K562 (cell line): Measurements from ENCODE around the gene LIAS. TPM values are rescaled to one million over a fixed set of nuclear protein-coding genes. Genes with fewer than 3 reads are reported as not detected.

Experiments
- ATAC-seq: fragments of 200-7000 bp; cut with Tn5 transposase; 3 replicates; pipeline ENCODE4 v1.9.1; 2020; ENCODE audit warnings: moderate library complexity
- BruUV-seq: library from RNA; stranded (reverse); fragments of 400-500 nt; replicated peaks from 2 replicates; lab custom pipeline; 2021; lab: Mats Ljungman, UMichigan
- CTCF ChIA-PET: fragments of 300-600 bp; formaldehyde crosslinking; extraction: SDS; loops from one replicate; lab custom pipeline; 2021; ENCODE audit warnings: low intra/inter-chr PET ratio; lab: Yijun Ruan, JAX
- POLR2A ChIA-PET: fragments of 300-600, 350-650 bp; sonication (Branson Sonifier 250); formaldehyde crosslinking; extraction: SDS; loops from one replicate; lab custom pipeline; 2021; ENCODE audit warnings: antibody characterized with exemption, inconsistent platforms; lab: Yijun Ruan, JAX
- DNase-seq, 4 experiments: peaks; one replicate each; pipeline versions ENCODE4 v3.0.0 to v3.0.0-alpha.2; 2011 to 2018; ENCODE audit warnings: low spot score in 3 of 4, mixed read lengths in 3 of 4; ENCODE audit errors: extremely low read depth in 1 of 4
- FAIRE-seq: peaks from 2 replicates; lab custom pipeline; 2011; peaks lifted over from hg19 to GRCh38; lab: Jason Lieb, UNC
- H2AFZ ChIP-seq: 2 replicates; pipeline ENCODE4 v1.6.0; 2011; ENCODE audit warnings: low read depth, low read length, control low read depth, inconsistent platforms
- H3K27ac ChIP-seq: fragments of 200-600 bp; 3 replicates; pipeline ENCODE4 v1.8.0; 2011; ENCODE audit warnings: low read depth, mild to moderate bottlenecking, control low read depth, inconsistent platforms, low read length, moderate library complexity, mixed read lengths; ENCODE audit errors: extremely low read depth
- H3K27me3 ChIP-seq, 2 experiments: fragments of 300-600 bp in 1 of 2; 2 replicates in 1 of 2; 3 replicates in 1 of 2; pipeline versions ENCODE4 v1.6.0 to v1.8.0; 2011; ENCODE audit warnings: inconsistent platforms in 2 of 2, low read length in 2 of 2, mild to moderate bottlenecking in 1 of 2, mixed read lengths in 1 of 2, moderate library complexity in 1 of 2; ENCODE audit not compliant: control insufficient read depth in 2 of 2, insufficient read depth in 2 of 2
- H3K36me3 ChIP-seq: fragments of 300-600 bp; 3 replicates; pipeline ENCODE4 v1.8.0; 2011; ENCODE audit warnings: mild to moderate bottlenecking, low read length, inconsistent platforms; ENCODE audit not compliant: control insufficient read depth, insufficient read depth
- H3K4me1 ChIP-seq, 2 experiments: fragments of 200-600 bp in 1 of 2; replicated peaks in 1 of 2; 2 replicates in 1 of 2; 3 replicates in 1 of 2; pipeline versions ENCODE4 v1.5.1 to v1.8.0; 2011; ENCODE audit warnings: inconsistent platforms in 2 of 2, low read length in 2 of 2, mild to moderate bottlenecking in 1 of 2, mixed read lengths in 1 of 2, moderate library complexity in 1 of 2; ENCODE audit not compliant: control insufficient read depth in 2 of 2, insufficient read depth in 2 of 2
- H3K4me2 ChIP-seq: 2 replicates; pipeline ENCODE4 v1.6.1; 2011; ENCODE audit warnings: low read length, control low read depth, inconsistent platforms, mixed read lengths; ENCODE audit not compliant: insufficient read depth
- H3K4me3 ChIP-seq: fragments of 200-600 bp; sonication (generic), shearing (Covaris generic); 2 replicates; pipeline ENCODE4 v1.5.1; 2016; ENCODE audit warnings: control low read depth, inconsistent platforms
- H3K79me2 ChIP-seq: fragments of 200-600 bp; 3 replicates; pipeline ENCODE4 v1.8.0; 2011; ENCODE audit warnings: low read length, inconsistent platforms; ENCODE audit not compliant: control insufficient read depth, insufficient read depth
- H3K9ac ChIP-seq, 2 experiments: 2 replicates each; pipeline versions ENCODE4 v1.6.0 to v1.6.1; 2011; ENCODE audit warnings: low read depth in 2 of 2, low read length in 2 of 2, control low read depth in 1 of 2, inconsistent platforms in 1 of 2, mild to moderate bottlenecking in 1 of 2, mixed read lengths in 1 of 2; ENCODE audit not compliant: insufficient read depth in 1 of 2
- H3K9me1 ChIP-seq: one replicate; pipeline ENCODE4 v1.6.0; 2011; ENCODE audit warnings: inconsistent platforms, mild to moderate bottlenecking, low read length, moderate library complexity; ENCODE audit not compliant: control insufficient read depth, insufficient read depth
- H3K9me3 ChIP-seq: replicated peaks from 2 replicates; pipeline ENCODE4 v1.5.1; 2011; ENCODE audit warnings: low read depth, low read length, inconsistent platforms; ENCODE audit not compliant: control insufficient read depth, insufficient read depth
- H4K20me1 ChIP-seq: replicated peaks from 2 replicates; pipeline ENCODE4 v1.6.1; 2011; ENCODE audit warnings: low read length, inconsistent platforms, mixed read lengths; ENCODE audit not compliant: control insufficient read depth, insufficient read depth
- ATF7 ChIP-seq: fragments of 450-650 bp; IDR thresholded peaks from 2 replicates; pipeline ENCODE4 v1.7.1; 2014; ENCODE audit warnings: mild to moderate bottlenecking, moderate library complexity
- CCNT2 ChIP-seq: IDR thresholded peaks from 2 replicates; pipeline ENCODE4 v1.6.1; 2011; ENCODE audit warnings: borderline replicate concordance, low read depth, mild to moderate bottlenecking, moderate library complexity, mixed read lengths, low read length; ENCODE audit not compliant: insufficient read length; ENCODE audit errors: extremely low read depth
- CEBPG ChIP-seq, 3 experiments: fragments of 200-800 bp in 1 of 3; sonication (Bioruptor generic) in 1 of 3; sonication (generic) in 1 of 3; formaldehyde crosslinking in 1 of 3; IDR thresholded peaks in 2 of 3; conservative IDR thresholded peaks in 1 of 3; 2 replicates each; pipeline versions ENCODE4 v1.6.1 to v1.8.0; 2016 to 2022; ENCODE audit warnings: missing compliant biosample characterization in 2 of 3, missing genetic modification characterization in 2 of 3, mild to moderate bottlenecking in 1 of 3, missing genetic modification reagents in 1 of 3
- DDX20 ChIP-seq: fragments of 450-650 bp; IDR thresholded peaks from 2 replicates; pipeline ENCODE4 v1.6.1; 2016; ENCODE audit warnings: missing genetic modification characterization, low read depth, mild to moderate bottlenecking, missing compliant biosample characterization, moderate library complexity
- EHMT2 ChIP-seq: fragments of 450-650 bp; IDR thresholded peaks from 2 replicates; pipeline ENCODE4 v1.6.1; 2018; ENCODE audit warnings: antibody characterized with exemption
- ESRRA ChIP-seq: fragments of 450-650 bp; IDR thresholded peaks from 2 replicates; pipeline ENCODE4 v1.6.1; 2014; ENCODE audit warnings: low read depth, mild to moderate bottlenecking, moderate library complexity, borderline replicate concordance
- MAFK ChIP-seq: IDR thresholded peaks from 2 replicates; pipeline ENCODE4 v1.6.1; 2011; ENCODE audit warnings: low read length, improper control_type of control experiment
- NCOA1 ChIP-seq: fragments of 450-650 bp; IDR thresholded peaks from 2 replicates; pipeline ENCODE4 v1.6.1; 2016; ENCODE audit warnings: low read depth
- TCFL5 ChIP-seq: fragments of 250-450 bp; sonication (Bioruptor Pico); conservative IDR thresholded peaks from 2 replicates; pipeline ENCODE4 v1.6.1; 2021; ENCODE audit warnings: mild to moderate bottlenecking, moderate library complexity, matching md5 sums
- ZNF184 ChIP-seq: sonication (generic); formaldehyde crosslinking; IDR thresholded peaks from 2 replicates; pipeline ENCODE4 v1.5.0; 2020; ENCODE audit warnings: missing genetic modification reagents
- ZZZ3 ChIP-seq: fragments of 450-650 bp; IDR thresholded peaks from 2 replicates; pipeline ENCODE4 v1.6.1; 2016; ENCODE audit warnings: antibody characterized with exemption, mild to moderate bottlenecking, moderate library complexity
- WGBS: fragments of 100-300 bp; shearing (Covaris generic); methylation state at CpG from one replicate; pipeline ENCODE4 v1.1.6; 2016; ENCODE audit warnings: low coverage, mixed read lengths; ENCODE audit not compliant: insufficient coverage; ENCODE audit errors: missing lambda C conversion rate; 5-methylcytosine and 5-hydroxymethylcytosine counted together
- in situ Hi-C: fragments of 300-500 bp; cut with MboI; formaldehyde crosslinking; loops from 4 replicates; pipeline ENCODE4 v1.15.0; 2018; ENCODE audit warnings: inconsistent platforms, mixed read lengths
- intact Hi-C: fragments of 100-400 bp; cut with micrococcal nuclease; formaldehyde crosslinking; loops from 2 replicates; pipeline ENCODE4 v1.14.2; 2022
- polyA plus RNA-seq, 8 experiments: library from polyadenylated mRNA; depleted of rRNA in 4 of 8; stranded (reverse) in 5 of 8; unstranded in 3 of 8; fragments of >200 nt; fragmentation: Nextera tagmentation in 2 of 8; fragmentation: Illumina TruSeq in 1 of 8; extraction: Ambion mirVana in 2 of 8; extraction: Trizol in 1 of 8; gene quantifications; 2 replicates each; pipeline versions ENCODE4 v1.2.1 to v1.2.3, GENCODE V29; 2011 to 2014; ENCODE audit warnings: inconsistent platforms in 1 of 8, missing spikeins in 1 of 8
- total RNA-seq, 7 experiments: library from RNA; depleted of rRNA in 6 of 7; stranded (reverse); fragments of >200 nt in 6 of 7; fragmentation: Illumina TruSeq in 2 of 7; extraction: Trizol in 2 of 7; gene quantifications; 2 replicates each; pipeline versions ENCODE4 v1.2.1 to v1.2.3, GENCODE V29; 2011 to 2021; ENCODE audit warnings: low replicate concordance in 1 of 7
- TF ChIP-seq, protein P1 (sequence below): fragments of 250-450 bp; sonication (Bioruptor Pico); IDR thresholded peaks from 2 replicates; pipeline ENCODE4 v1.4.0; 2020; ENCODE audit warnings: mild to moderate bottlenecking
- TF ChIP-seq, protein P2 (sequence below): fragments of 450-650 bp; IDR thresholded peaks from one replicate; pipeline ENCODE4 v1.6.1; 2018; ENCODE audit warnings: mild to moderate bottlenecking, moderate library complexity; ENCODE audit not compliant: partially characterized antibody
- TF ChIP-seq, protein P3 (sequence below): fragments of 450-650 bp; IDR thresholded peaks from 2 replicates; pipeline ENCODE4 v1.6.1; 2018; ENCODE audit not compliant: partially characterized antibody

LIAS gene
- total and polyA plus RNA-seq, 9 of the 15 experiments (the other 6 are each of a cell fraction or from before 2014, with no cell fraction given): 21.9 to 57.1 (median 42.1) TPM

DNA sequence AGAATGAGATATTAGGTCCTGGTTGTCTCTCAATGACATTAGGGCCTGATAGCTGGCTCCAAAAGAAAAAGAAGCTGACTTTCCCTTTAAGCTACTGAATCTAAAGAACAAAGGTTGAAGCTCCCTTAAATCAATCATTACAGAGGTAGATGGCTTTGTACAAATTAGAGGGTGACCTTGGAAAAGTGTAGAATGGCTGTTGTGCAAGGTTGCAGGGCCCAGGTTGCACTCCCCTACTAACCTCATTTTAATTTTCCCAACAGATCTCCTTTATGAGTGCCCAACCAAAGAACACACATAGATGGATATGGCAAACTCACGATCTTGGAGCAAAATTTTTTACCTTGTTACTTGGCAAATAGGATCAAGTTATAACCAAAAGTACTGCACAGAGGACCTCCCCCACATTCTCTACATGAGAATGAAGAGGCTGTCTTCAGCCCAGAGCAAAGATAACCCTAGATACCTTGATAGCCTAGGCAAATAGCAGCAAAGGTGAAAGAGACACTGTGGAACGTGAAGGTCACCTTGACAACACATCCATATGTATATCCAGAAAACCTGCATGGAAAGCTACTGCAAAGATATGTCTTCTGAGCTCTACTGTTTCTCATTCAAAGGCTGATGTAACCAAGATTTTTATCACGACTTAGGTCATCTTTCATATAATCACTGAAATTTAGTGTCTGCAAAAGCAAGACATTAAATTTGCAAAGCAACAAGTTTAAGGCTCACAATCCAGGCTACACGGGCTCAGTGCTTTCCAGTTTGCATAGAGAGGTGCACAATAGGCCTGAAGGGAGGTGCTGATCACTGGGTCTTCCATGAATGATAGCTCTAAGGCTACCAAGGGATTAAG is 29.2 kb upstream of the LIAS start:
- no peaks in the 10 kb centered on the region for H3K9me3 ChIP-seq
- no peak overlapping the region; the same call in 1 of the 2 replicates for H2AFZ ChIP-seq
- in situ Hi-C loops: no loop called here
- 7% methylated on average over 4 of the region's 4 CpGs for WGBS
- no peak overlapping the region for H3K4me3 ChIP-seq
- BruUV-seq: no TSS peak
- H3K27ac ChIP-seq: no peak overlapping the region
- ChIA-PET POLR2A (interaction anchor here (1.1 to 2.0 kb wide), 3 partner anchors 19 to 29 kb away, joined by 3 to 6 read pairs (median 4); partner anchors contain the start of genes LIAS and RPL9), CTCF (no interaction called here)
- no peaks in the 10 kb centered on the region for H3K9me1 ChIP-seq
- peaks cover 0 to 14% of the 10 kb centered on the region in 2 experiments; a peak in 3 of 5 replicates for H3K4me1 ChIP-seq
- ATAC-seq (no peak; the same call in 1 of the 3 replicates), DNase-seq (no peak), FAIRE-seq (no peak)
- H3K4me2 ChIP-seq: no peak overlapping the region
- no peaks in the 10 kb centered on the region for H3K36me3 ChIP-seq
- H3K79me2 ChIP-seq: no peaks in the 10 kb centered on the region
- no peaks in the 10 kb centered on the region for H4K20me1 ChIP-seq
- intact Hi-C loops: no loop called here
- H3K27me3 ChIP-seq: no peaks in the 10 kb centered on the region
- no peak overlapping the region for H3K9ac ChIP-seq
- TF ChIP-seq ESRRA (peak; percentile 97), ZNF184 (CRISPR knock-in tag) (no peak), CCNT2 (no peak), ATF7 (peak; percentile 69), MAFK (no peak), NCOA1 (no peak), ZZZ3 (no peak), TCFL5 (CRISPR knock-in tag) (no peak), DDX20 (tag) (0 out of 2 replicates have a peak, but pooled peaks have one; percentile 26), EHMT2 (no peak), CEBPG (CRISPR knock-in tag; IDR thresholded peaks at IDR 0.05) (no peak), CEBPG (tag; conservative IDR thresholded peaks at IDR 0.05 in 1 of 2, IDR thresholded peaks at IDR 0.05 in 1 of 2) (peak; percentile 5 to 53; a peak in 2 of 4 replicates)
- TF ChIP-seq, protein P1, sequence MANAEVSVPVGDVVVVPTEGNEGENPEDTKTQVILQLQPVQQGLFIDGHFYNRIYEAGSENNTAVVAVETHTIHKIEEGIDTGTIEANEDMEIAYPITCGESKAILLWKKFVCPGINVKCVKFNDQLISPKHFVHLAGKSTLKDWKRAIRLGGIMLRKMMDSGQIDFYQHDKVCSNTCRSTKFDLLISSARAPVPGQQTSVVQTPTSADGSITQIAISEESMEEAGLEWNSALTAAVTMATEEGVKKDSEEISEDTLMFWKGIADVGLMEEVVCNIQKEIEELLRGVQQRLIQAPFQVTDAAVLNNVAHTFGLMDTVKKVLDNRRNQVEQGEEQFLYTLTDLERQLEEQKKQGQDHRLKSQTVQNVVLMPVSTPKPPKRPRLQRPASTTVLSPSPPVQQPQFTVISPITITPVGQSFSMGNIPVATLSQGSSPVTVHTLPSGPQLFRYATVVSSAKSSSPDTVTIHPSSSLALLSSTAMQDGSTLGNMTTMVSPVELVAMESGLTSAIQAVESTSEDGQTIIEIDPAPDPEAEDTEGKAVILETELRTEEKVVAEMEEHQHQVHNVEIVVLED (CRISPR knock-in tag): 0 out of 2 replicates have a peak, but pooled peaks have one; percentile 10
- TF ChIP-seq, protein P2, sequence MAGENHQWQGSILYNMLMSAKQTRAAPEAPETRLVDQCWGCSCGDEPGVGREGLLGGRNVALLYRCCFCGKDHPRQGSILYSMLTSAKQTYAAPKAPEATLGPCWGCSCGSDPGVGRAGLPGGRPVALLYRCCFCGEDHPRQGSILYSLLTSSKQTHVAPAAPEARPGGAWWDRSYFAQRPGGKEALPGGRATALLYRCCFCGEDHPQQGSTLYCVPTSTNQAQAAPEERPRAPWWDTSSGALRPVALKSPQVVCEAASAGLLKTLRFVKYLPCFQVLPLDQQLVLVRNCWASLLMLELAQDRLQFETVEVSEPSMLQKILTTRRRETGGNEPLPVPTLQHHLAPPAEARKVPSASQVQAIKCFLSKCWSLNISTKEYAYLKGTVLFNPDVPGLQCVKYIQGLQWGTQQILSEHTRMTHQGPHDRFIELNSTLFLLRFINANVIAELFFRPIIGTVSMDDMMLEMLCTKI: no peak
- TF ChIP-seq, protein P3, sequence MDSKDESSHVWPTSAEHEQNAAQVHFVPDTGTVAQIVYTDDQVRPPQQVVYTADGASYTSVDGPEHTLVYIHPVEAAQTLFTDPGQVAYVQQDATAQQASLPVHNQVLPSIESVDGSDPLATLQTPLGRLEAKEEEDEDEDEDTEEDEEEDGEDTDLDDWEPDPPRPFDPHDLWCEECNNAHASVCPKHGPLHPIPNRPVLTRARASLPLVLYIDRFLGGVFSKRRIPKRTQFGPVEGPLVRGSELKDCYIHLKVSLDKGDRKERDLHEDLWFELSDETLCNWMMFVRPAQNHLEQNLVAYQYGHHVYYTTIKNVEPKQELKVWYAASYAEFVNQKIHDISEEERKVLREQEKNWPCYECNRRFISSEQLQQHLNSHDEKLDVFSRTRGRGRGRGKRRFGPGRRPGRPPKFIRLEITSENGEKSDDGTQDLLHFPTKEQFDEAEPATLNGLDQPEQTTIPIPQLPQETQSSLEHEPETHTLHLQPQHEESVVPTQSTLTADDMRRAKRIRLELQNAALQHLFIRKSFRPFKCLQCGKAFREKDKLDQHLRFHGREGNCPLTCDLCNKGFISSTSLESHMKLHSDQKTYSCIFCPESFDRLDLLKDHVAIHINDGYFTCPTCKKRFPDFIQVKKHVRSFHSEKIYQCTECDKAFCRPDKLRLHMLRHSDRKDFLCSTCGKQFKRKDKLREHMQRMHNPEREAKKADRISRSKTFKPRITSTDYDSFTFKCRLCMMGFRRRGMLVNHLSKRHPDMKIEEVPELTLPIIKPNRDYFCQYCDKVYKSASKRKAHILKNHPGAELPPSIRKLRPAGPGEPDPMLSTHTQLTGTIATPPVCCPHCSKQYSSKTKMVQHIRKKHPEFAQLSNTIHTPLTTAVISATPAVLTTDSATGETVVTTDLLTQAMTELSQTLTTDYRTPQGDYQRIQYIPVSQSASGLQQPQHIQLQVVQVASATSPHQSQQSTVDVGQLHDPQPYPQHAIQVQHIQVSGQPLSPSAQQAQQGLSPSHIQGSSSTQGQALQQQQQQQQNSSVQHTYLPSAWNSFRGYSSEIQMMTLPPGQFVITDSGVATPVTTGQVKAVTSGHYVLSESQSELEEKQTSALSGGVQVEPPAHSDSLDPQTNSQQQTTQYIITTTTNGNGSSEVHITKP: no peak
